Fibroblast of mammary gland (primary cell): ENCODE measurements around the gene IER3.

ENCODE experiments used
- DNase-seq: peaks from one replicate; pipeline ENCODE4 v3.0.0-alpha.2; 2010; ENCODE audit warnings: low read depth
- H3K4me3 ChIP-seq: 2 replicates; pipeline ENCODE4 v1.5.1; 2011; ENCODE audit warnings: low read depth, mild to moderate bottlenecking, low read length, moderate library complexity; ENCODE audit not compliant: control insufficient read depth
- TF ChIP-seq, protein P1 (sequence below): conservative IDR thresholded peaks from 2 replicates; pipeline ENCODE4 v1.5.1; 2011; ENCODE audit warnings: low read depth, low read length, inconsistent platforms; ENCODE audit not compliant: control insufficient read depth, insufficient read depth

The IER3 gene

DNA sequence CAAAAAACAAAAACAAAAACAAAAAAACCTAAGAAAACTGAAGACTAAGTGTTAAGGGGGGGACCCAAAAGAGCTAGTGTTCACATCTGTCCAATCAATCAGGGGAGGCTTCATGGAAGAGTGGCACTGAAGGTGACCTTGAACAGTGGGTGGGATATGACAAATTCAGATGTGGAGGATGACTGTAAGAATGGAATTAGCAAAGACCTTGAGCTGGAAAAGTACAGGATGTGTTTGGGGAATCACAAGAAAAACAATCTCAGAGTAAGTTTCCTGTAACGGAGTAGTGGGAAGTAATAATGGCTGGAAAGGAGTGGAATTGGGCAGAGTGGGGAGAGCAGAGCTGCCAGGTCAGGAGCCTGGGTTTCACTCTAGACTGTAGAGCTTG lies 2.9 kb upstream of the IER3 start:
- DNase-seq = no peak

DNA sequence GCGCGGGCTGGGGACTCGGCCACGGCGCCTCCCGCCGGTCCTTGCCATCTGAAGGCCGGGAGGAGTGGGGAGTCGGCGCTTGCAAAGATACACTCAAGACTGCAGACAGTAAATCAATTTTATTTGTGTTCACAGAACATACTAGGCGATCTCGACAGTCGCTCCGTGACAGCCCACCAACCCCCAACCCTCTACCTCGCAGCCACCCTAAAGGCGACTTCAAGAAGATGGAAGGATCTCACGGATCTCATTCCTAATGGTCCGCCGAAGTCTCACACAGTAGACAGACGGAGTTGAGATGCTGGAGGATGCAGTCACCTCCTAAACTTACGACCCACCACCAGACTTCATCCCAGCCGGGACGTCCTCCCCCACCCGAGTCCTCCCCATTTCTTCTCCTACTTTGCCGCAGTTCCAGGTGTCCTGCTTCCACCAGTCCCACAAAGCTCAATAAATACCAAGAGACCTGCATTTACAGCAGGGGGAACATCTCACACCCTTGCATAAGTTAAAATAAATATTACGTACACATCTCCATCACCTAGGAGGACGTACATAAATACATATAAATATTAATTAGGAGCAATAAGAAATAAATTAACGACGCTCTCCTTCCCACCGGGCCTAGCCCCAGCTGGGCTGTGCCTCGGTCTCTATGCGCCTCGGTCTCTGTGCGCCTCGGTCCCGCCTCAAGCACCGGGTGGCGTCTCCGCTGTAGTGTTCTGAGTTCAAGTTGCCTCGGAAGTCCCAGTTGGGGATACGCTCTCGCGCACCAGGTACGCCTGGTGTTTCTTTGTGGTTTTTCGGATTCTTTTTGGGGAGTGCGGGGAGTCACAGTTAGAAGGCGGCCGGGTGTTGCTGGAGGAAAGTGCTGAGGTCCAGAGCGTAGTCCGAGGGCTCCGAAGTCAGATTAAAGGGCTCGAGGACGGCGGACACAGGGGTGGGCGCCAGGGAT lies 971 bp downstream of the IER3 start:
- peak; percentile 49 for DNase-seq
- TF ChIP-seq, protein P1, sequence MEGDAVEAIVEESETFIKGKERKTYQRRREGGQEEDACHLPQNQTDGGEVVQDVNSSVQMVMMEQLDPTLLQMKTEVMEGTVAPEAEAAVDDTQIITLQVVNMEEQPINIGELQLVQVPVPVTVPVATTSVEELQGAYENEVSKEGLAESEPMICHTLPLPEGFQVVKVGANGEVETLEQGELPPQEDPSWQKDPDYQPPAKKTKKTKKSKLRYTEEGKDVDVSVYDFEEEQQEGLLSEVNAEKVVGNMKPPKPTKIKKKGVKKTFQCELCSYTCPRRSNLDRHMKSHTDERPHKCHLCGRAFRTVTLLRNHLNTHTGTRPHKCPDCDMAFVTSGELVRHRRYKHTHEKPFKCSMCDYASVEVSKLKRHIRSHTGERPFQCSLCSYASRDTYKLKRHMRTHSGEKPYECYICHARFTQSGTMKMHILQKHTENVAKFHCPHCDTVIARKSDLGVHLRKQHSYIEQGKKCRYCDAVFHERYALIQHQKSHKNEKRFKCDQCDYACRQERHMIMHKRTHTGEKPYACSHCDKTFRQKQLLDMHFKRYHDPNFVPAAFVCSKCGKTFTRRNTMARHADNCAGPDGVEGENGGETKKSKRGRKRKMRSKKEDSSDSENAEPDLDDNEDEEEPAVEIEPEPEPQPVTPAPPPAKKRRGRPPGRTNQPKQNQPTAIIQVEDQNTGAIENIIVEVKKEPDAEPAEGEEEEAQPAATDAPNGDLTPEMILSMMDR = no peak
- H3K4me3 ChIP-seq = peak overlapping the region; percentile 94

More for the DNA sequence above, 2.9 kb upstream of the IER3 start:
- TF ChIP-seq, protein P1 = no peak
- H3K4me3 ChIP-seq = no peak overlapping the region

- TF ChIP-seq, protein P1 = no peak
- peak; percentile 94 for DNase-seq
- H3K4me3 ChIP-seq = peak within 1 kb of the TSS; percentile 94
These were observed 1.8 kb downstream of the IER3 start, which contains the start of gene FLOT1 for GRCh38 chr6:30742316-30743098. Gene FLOT1 (minus strand): TSS chr6:30742687. CDS start chr6:30742189, 498 bp downstream.

DNA sequence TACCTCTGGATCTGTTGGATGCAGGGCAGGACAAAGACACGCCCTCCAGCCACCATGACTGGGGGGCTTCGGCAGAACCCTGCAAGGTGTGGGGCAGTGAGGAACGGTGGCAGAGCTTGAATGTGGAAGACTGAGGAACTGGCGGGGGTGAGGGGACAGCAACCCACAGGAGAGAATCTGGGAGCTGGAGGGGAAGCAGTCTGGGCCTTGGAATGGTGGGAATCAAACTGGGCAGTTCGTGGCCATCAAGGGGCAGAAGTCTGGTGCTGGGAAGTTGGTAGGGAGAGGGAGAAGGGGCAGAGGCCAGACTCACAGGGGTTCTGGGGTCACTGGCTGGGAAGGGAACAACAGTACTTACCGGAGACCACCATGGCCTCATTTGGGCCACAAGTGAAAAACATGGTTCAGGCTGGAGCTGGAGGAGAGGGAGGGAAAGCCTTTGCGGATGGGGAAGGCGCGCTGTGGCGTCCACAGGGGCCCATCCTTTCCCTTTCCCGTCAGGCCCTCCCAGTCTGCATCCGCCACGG lies 2.5 kb downstream of the IER3 start:
- no peak for DNase-seq
- TF ChIP-seq, protein P1 = no peak
- peak overlapping the region; percentile 94 for H3K4me3 ChIP-seq

DNA sequence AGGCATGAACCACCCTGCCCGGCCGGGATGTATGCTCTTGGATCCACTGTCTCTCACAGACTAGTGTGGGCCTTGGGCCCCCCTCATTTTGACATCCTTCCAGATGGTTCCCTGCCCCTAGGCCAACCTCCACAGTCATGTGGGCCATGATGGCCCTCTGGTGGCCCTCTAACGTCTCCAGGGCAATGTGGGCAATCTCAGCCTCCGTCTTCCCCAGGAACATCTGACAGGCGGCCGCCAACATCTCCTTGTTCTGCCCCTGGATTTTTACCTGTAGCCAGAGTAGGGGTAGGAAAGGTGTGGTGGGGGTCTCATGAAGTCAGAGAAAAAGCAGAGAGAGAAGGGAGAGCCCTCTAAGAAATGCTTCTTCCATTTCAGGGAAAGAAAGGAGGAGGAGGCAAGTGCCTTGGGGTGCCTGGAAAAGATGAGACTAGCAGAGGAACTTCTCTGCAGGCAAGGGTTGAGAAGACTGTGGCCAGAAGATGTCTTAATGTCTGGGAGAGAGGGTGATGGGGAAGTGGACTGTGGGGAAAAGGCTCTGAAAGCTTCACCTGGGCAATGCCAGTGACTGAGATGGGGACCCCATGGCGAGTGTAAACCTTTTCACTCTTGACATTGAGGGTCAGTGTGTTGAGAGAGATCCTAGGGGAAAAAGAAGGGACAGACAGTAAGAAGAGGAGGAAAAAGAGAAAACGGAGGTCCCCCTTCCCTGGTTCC lies 3.1 kb downstream of the IER3 start:
- TF ChIP-seq, protein P1 = no peak
- DNase-seq = no peak
- H3K4me3 ChIP-seq = peak overlapping the region; percentile 94

DNA sequence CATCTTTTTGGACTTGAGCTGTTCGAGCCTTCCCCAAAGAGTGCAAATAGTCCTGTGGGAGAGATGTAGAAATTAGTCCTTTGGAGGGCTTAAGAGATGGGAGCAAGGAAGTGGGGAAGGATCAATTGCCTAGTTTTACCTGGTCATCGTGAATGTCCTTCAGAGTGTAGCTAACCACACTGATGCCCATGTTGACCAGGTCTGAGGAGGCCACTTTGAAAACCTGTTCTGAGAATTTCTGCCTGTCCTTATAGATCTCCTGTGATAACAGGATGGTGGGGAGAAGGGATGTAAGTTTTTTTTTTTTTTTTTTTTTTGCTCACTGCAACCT lies 3.8 kb downstream of the IER3 start:
- TF ChIP-seq, protein P1 = no peak
- no peak overlapping the region for H3K4me3 ChIP-seq
- DNase-seq = no peak
